SK-N-SH (cell line): Measurements from ENCODE around the gene BBS9. TPM values are rescaled to one million over a fixed set of nuclear protein-coding genes. Genes with fewer than 3 reads are reported as not detected.

ENCODE experiments used
- CTCF ChIA-PET: fragments of 300-600, 350-600 bp; formaldehyde crosslinking; extraction: SDS; loops from one replicate; lab custom pipeline; 2021; lab: Yijun Ruan, JAX
- POLR2A ChIA-PET: fragments of 350-600 bp; sonication (Branson Sonifier 250); formaldehyde crosslinking; extraction: SDS; loops from one replicate; lab custom pipeline; 2020; ENCODE audit warnings: antibody characterized with exemption, inconsistent platforms; lab: Yijun Ruan, JAX
- DNase-seq: peaks from one replicate; pipeline ENCODE4 v3.0.0; 2012
- H2AFZ ChIP-seq: fragments of 200-600 bp; sonication (generic); 2 replicates; pipeline ENCODE4 v1.8.1; 2016; ENCODE audit warnings: antibody characterized with exemption, mild to moderate bottlenecking, low read depth
- H3F3A ChIP-seq: fragments of 200-600 bp; sonication (generic); replicated peaks from 2 replicates; pipeline ENCODE3; 2016; ENCODE audit warnings: antibody characterized with exemption, mild to moderate bottlenecking; ENCODE audit not compliant: insufficient read depth
- H3K27ac ChIP-seq, 2 experiments: fragments of 200-500 bp in 1 of 2; fragments of 200-600 bp in 1 of 2; sonication (Bioruptor generic) in 1 of 2; sonication (generic), shearing (Covaris generic) in 1 of 2; 2 replicates each; pipeline versions ENCODE4 v1.5.1 to v1.6.1; 2014 to 2016; ENCODE audit warnings: low read depth in 2 of 2, inconsistent platforms in 1 of 2, low read length in 1 of 2, mild to moderate bottlenecking in 1 of 2, mixed read lengths in 1 of 2
- H3K27me3 ChIP-seq: fragments of 200-600 bp; sonication (generic), shearing (Covaris generic); 2 replicates; pipeline ENCODE4 v1.6.1; 2016; ENCODE audit warnings: mixed run types; ENCODE audit not compliant: insufficient read depth
- H3K36me3 ChIP-seq, 2 experiments: fragments of 200-500 bp in 1 of 2; fragments of 200-600 bp in 1 of 2; sonication (Bioruptor generic) in 1 of 2; sonication (generic) in 1 of 2; replicated peaks in 1 of 2; 2 replicates each; pipeline versions ENCODE3 to v1.5.1; 2014 to 2016; ENCODE audit warnings: low read length in 1 of 2, mild to moderate bottlenecking in 1 of 2; ENCODE audit not compliant: insufficient read depth in 2 of 2, control insufficient read depth in 1 of 2
- H3K4me1 ChIP-seq, 2 experiments: fragments of 200-500 bp in 1 of 2; fragments of 200-600 bp in 1 of 2; sonication (Bioruptor generic) in 1 of 2; sonication (generic), shearing (Covaris generic) in 1 of 2; 2 replicates each; pipeline versions ENCODE4 v1.5.1 to v1.6.1; 2014 to 2016; ENCODE audit warnings: low read depth in 1 of 2, low read length in 1 of 2, mixed run types in 1 of 2; ENCODE audit not compliant: insufficient read depth in 2 of 2, control insufficient read depth in 1 of 2
- H3K4me2 ChIP-seq: fragments of 200-600 bp; sonication (generic), shearing (Covaris generic); 2 replicates; pipeline ENCODE4 v1.6.1; 2017; ENCODE audit warnings: mixed run types
- H3K4me3 ChIP-seq, 2 experiments: fragments of 200-500 bp in 1 of 2; fragments of 200-600 bp in 1 of 2; sonication (Bioruptor generic) in 1 of 2; sonication (generic), shearing (Covaris generic) in 1 of 2; 2 replicates each; pipeline versions ENCODE4 v1.5.1 to v1.8.1; 2014 to 2016; ENCODE audit warnings: low read depth in 2 of 2, inconsistent platforms in 1 of 2, low read length in 1 of 2, mild to moderate bottlenecking in 1 of 2, mixed read lengths in 1 of 2, moderate library complexity in 1 of 2
- H3K79me2 ChIP-seq: fragments of 200-600 bp; sonication (generic); 2 replicates; pipeline ENCODE4 v1.8.1; 2017; ENCODE audit warnings: mild to moderate bottlenecking; ENCODE audit not compliant: insufficient read depth
- H3K9ac ChIP-seq: fragments of 200-600 bp; sonication (generic); 2 replicates; pipeline ENCODE4 v1.6.1; 2017; ENCODE audit warnings: mixed run types
- H3K9me2 ChIP-seq: fragments of 200-600 bp; sonication (generic); 2 replicates; pipeline ENCODE4 v1.6.1; 2017; ENCODE audit warnings: mixed run types
- H3K9me3 ChIP-seq: fragments of 200-600 bp; sonication (generic); 2 replicates; pipeline ENCODE4 v1.6.1; 2017; ENCODE audit warnings: mixed run types, mild to moderate bottlenecking, moderate library complexity
- H4K20me1 ChIP-seq: fragments of 200-600 bp; sonication (generic); 2 replicates; pipeline ENCODE4 v1.6.1; 2017; ENCODE audit warnings: mild to moderate bottlenecking, mixed run types; ENCODE audit not compliant: insufficient read depth
- CHD2 ChIP-seq: fragments of 150-350 bp; IDR thresholded peaks from 2 replicates; pipeline ENCODE4 v1.6.1; 2018; ENCODE audit warnings: low read length; ENCODE audit not compliant: partially characterized antibody
- EZH2phosphoT487 ChIP-seq: fragments of 200-600 bp; sonication (generic); IDR thresholded peaks from 2 replicates; pipeline ENCODE4 v1.6.1; 2017; ENCODE audit warnings: low read depth, mixed run types, mild to moderate bottlenecking, antibody characterized with exemption, moderate library complexity, borderline replicate concordance
- FOSL2 ChIP-seq: IDR thresholded peaks from 2 replicates; pipeline ENCODE4 v1.4.0; 2012; ENCODE audit warnings: low read depth, mild to moderate bottlenecking, moderate library complexity, borderline replicate concordance
- FOXJ3 ChIP-seq: sonication (generic); formaldehyde crosslinking; IDR thresholded peaks from 2 replicates; pipeline ENCODE4 v1.5.1; 2020; ENCODE audit warnings: mild to moderate bottlenecking, missing genetic modification reagents
- FOXM1 ChIP-seq: IDR thresholded peaks from 2 replicates; pipeline ENCODE4 v1.4.0; 2012; ENCODE audit warnings: low read depth, mild to moderate bottlenecking
- GATA2 ChIP-seq: sonication (generic); formaldehyde crosslinking; IDR thresholded peaks from 2 replicates; pipeline ENCODE4 v1.5.0; 2020; ENCODE audit warnings: mild to moderate bottlenecking, missing genetic modification reagents
- MEF2A ChIP-seq: IDR thresholded peaks from 2 replicates; pipeline ENCODE4 v1.4.0; 2012; ENCODE audit warnings: low read depth, borderline replicate concordance
- MXI1 ChIP-seq: IDR thresholded peaks from 2 replicates; pipeline ENCODE4 v1.6.1; 2012; ENCODE audit warnings: mild to moderate bottlenecking, low read depth, low read length, improper control_type of control experiment
- PBX3 ChIP-seq: IDR thresholded peaks from 2 replicates; pipeline ENCODE4; 2012
- POLR2AphosphoS5 ChIP-seq: IDR thresholded peaks from 2 replicates; pipeline ENCODE4 v1.6.1; 2012; ENCODE audit warnings: low read depth, low read length
- RCOR1 ChIP-seq: fragments of 150-350 bp; IDR thresholded peaks from 2 replicates; pipeline ENCODE4 v1.6.1; 2017; ENCODE audit warnings: antibody characterized with exemption, low read length
- RFX5 ChIP-seq: IDR thresholded peaks from 2 replicates; pipeline ENCODE4 v1.6.1; 2012; ENCODE audit warnings: mild to moderate bottlenecking, improper control_type of control experiment, low read length
- RXRA ChIP-seq: IDR thresholded peaks from 2 replicates; pipeline ENCODE4 v1.4.0; 2012; ENCODE audit warnings: low read depth, mild to moderate bottlenecking, borderline replicate concordance
- WGBS: methylation state at CpG from one replicate; pipeline ENCODE4 v1.1.6; 2017; ENCODE audit warnings: low lambda C conversion rate; 5-methylcytosine and 5-hydroxymethylcytosine counted together
- polyA plus RNA-seq, 3 experiments: library from polyadenylated mRNA; depleted of rRNA; stranded (reverse); fragments of >200 nt; gene quantifications; 2 replicates each; pipeline ENCODE4 v1.2.3, GENCODE V29; 2012
- TF ChIP-seq, protein P1 (sequence below): IDR thresholded peaks from 2 replicates; pipeline ENCODE4 v1.4.0; 2012; ENCODE audit warnings: low read depth
- TF ChIP-seq, protein P2 (sequence below): fragments of 150-350 bp; IDR thresholded peaks from 2 replicates; pipeline ENCODE4 v1.6.1; 2016; ENCODE audit warnings: mild to moderate bottlenecking, low read depth, low read length
- TF ChIP-seq, protein P3 (sequence below): fragments of 200-600 bp; sonication (generic); IDR thresholded peaks from 2 replicates; pipeline ENCODE4 v1.6.1; 2017; ENCODE audit warnings: antibody characterized with exemption, mild to moderate bottlenecking, moderate library complexity
- TF ChIP-seq, protein P4 (sequence below): IDR thresholded peaks from 2 replicates; pipeline ENCODE4 v1.6.1; 2012; ENCODE audit warnings: mild to moderate bottlenecking, low read depth, low read length, moderate library complexity

BBS9 gene
- polyA plus RNA-seq, 1 of the 3 experiments (the other 2 are of a cell fraction) = 7.5 TPM

GRCh38 chr7:33369888-33370287, 240.5 kb downstream of the BBS9 start:
- DNase-seq = no peak
- WGBS = 90% methylated on average over 3 of the region's 3 CpGs
- Histone ChIP-seq H3K36me3 (peaks cover 0 to 12% of the 10 kb centered on the region in 2 experiments), H4K20me1 (no peaks in the 10 kb centered on the region), H2AFZ (no peak overlapping the region), H3K9ac (no peak overlapping the region), H3K4me3 (no peak overlapping the region), H3K27ac (no peak overlapping the region), H3K4me2 (no peak overlapping the region), H3K79me2 (no peaks in the 10 kb centered on the region), H3K9me3 (no peaks in the 10 kb centered on the region), H3K4me1 (no peaks in the 10 kb centered on the region), H3K27me3 (no peaks in the 10 kb centered on the region), H3F3A (no peaks in the 10 kb centered on the region), H3K9me2 (no peaks in the 10 kb centered on the region)
- ChIA-PET CTCF (no interaction called here), POLR2A (interaction anchor here (0.6 kb wide), 1 partner anchor 13 kb away, joined by 3 read pairs; no protein-coding TSS in a partner anchor)
- TF ChIP-seq, protein P1, sequence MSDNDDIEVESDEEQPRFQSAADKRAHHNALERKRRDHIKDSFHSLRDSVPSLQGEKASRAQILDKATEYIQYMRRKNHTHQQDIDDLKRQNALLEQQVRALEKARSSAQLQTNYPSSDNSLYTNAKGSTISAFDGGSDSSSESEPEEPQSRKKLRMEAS = no peak
- no peak for TF ChIP-seq RFX5
- TF ChIP-seq PBX3 = no peak
- TF ChIP-seq GATA2 (CRISPR knock-in tag) = no peak
- no peak for TF ChIP-seq MXI1
- no peak for TF ChIP-seq RCOR1
- TF ChIP-seq, protein P2, sequence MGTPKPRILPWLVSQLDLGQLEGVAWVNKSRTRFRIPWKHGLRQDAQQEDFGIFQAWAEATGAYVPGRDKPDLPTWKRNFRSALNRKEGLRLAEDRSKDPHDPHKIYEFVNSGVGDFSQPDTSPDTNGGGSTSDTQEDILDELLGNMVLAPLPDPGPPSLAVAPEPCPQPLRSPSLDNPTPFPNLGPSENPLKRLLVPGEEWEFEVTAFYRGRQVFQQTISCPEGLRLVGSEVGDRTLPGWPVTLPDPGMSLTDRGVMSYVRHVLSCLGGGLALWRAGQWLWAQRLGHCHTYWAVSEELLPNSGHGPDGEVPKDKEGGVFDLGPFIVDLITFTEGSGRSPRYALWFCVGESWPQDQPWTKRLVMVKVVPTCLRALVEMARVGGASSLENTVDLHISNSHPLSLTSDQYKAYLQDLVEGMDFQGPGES = no peak
- TF ChIP-seq FOSL2 = no peak
- TF ChIP-seq, protein P3, sequence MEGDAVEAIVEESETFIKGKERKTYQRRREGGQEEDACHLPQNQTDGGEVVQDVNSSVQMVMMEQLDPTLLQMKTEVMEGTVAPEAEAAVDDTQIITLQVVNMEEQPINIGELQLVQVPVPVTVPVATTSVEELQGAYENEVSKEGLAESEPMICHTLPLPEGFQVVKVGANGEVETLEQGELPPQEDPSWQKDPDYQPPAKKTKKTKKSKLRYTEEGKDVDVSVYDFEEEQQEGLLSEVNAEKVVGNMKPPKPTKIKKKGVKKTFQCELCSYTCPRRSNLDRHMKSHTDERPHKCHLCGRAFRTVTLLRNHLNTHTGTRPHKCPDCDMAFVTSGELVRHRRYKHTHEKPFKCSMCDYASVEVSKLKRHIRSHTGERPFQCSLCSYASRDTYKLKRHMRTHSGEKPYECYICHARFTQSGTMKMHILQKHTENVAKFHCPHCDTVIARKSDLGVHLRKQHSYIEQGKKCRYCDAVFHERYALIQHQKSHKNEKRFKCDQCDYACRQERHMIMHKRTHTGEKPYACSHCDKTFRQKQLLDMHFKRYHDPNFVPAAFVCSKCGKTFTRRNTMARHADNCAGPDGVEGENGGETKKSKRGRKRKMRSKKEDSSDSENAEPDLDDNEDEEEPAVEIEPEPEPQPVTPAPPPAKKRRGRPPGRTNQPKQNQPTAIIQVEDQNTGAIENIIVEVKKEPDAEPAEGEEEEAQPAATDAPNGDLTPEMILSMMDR = no peak
- no peak for TF ChIP-seq CHD2
- TF ChIP-seq RXRA = no peak
- no peak for TF ChIP-seq POLR2AphosphoS5
- no peak for TF ChIP-seq FOXM1
- TF ChIP-seq MEF2A = no peak
- TF ChIP-seq FOXJ3 (CRISPR knock-in tag) = no peak
- TF ChIP-seq EZH2phosphoT487 = no peak
- TF ChIP-seq, protein P4, sequence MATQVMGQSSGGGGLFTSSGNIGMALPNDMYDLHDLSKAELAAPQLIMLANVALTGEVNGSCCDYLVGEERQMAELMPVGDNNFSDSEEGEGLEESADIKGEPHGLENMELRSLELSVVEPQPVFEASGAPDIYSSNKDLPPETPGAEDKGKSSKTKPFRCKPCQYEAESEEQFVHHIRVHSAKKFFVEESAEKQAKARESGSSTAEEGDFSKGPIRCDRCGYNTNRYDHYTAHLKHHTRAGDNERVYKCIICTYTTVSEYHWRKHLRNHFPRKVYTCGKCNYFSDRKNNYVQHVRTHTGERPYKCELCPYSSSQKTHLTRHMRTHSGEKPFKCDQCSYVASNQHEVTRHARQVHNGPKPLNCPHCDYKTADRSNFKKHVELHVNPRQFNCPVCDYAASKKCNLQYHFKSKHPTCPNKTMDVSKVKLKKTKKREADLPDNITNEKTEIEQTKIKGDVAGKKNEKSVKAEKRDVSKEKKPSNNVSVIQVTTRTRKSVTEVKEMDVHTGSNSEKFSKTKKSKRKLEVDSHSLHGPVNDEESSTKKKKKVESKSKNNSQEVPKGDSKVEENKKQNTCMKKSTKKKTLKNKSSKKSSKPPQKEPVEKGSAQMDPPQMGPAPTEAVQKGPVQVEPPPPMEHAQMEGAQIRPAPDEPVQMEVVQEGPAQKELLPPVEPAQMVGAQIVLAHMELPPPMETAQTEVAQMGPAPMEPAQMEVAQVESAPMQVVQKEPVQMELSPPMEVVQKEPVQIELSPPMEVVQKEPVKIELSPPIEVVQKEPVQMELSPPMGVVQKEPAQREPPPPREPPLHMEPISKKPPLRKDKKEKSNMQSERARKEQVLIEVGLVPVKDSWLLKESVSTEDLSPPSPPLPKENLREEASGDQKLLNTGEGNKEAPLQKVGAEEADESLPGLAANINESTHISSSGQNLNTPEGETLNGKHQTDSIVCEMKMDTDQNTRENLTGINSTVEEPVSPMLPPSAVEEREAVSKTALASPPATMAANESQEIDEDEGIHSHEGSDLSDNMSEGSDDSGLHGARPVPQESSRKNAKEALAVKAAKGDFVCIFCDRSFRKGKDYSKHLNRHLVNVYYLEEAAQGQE = no peak
